ENCODE results near the gene GNAO1.
A peak's percentile ranks its signal among the peaks of the same experiment; 100 is the strongest.

GNAO1 gene

GRCh38 chr16:56312028-56312300, 120.7 kb downstream of the GNAO1 start:
- Mint-ChIP-seq H3K4me3 (no peak overlapping the region), H3K27ac (no peak overlapping the region), H3K27me3 (ENCODE audit: low read depth) (peaks cover 11% of the 10 kb centered on the region)

DNA sequence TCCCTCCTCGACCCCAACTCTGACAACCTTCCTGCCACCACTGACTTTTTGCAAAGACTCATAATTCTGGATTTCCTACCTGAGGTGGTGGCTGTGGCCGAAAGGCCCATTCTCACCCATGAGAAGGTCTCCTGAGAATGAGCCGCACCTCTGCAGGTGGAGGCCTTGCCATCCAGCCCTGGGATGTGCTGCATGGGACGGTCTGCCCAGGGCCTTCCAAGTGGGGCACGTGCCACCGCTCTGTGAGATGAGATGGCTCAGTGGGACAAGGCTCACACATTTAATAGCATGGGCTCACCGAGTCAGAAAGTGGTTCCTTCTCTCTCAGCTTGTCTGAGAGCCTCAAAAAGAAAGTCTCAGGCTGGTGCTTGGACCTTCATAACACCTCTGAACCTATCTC, 121.3 kb downstream of the GNAO1 start:
- TF ChIP-seq, protein P1, sequence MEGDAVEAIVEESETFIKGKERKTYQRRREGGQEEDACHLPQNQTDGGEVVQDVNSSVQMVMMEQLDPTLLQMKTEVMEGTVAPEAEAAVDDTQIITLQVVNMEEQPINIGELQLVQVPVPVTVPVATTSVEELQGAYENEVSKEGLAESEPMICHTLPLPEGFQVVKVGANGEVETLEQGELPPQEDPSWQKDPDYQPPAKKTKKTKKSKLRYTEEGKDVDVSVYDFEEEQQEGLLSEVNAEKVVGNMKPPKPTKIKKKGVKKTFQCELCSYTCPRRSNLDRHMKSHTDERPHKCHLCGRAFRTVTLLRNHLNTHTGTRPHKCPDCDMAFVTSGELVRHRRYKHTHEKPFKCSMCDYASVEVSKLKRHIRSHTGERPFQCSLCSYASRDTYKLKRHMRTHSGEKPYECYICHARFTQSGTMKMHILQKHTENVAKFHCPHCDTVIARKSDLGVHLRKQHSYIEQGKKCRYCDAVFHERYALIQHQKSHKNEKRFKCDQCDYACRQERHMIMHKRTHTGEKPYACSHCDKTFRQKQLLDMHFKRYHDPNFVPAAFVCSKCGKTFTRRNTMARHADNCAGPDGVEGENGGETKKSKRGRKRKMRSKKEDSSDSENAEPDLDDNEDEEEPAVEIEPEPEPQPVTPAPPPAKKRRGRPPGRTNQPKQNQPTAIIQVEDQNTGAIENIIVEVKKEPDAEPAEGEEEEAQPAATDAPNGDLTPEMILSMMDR (IDR thresholded peaks at IDR 0.05; ENCODE audit: unreplicated experiment in 3 of 3) = no peak
- Mint-ChIP-seq H3K27me3 (ENCODE audit: low read depth) (peaks cover 15% of the 10 kb centered on the region), H3K9me3 (no peaks in the 10 kb centered on the region), H3K4me3 (no peak overlapping the region), H3K4me1 (no peaks in the 10 kb centered on the region), H3K36me3 (ENCODE audit: low read depth) (no peaks in the 10 kb centered on the region), H3K27ac (no peak overlapping the region)

More at GRCh38 chr16:56312028-56312300, 120.7 kb downstream of the GNAO1 start:
- TF ChIP-seq, protein P1 (IDR thresholded peaks at IDR 0.05; ENCODE audit: unreplicated experiment in 3 of 3) = no peak
- Mint-ChIP-seq H3K36me3 (ENCODE audit: low read depth) (no peaks in the 10 kb centered on the region), H3K9me3 (no peaks in the 10 kb centered on the region), H3K4me1 (no peaks in the 10 kb centered on the region)

- no peaks in the 10 kb centered on the region for H3K9me3 Mint-ChIP-seq
- H3K4me3 Mint-ChIP-seq = no peak overlapping the region
- H3K27ac Mint-ChIP-seq = no peak overlapping the region
- H3K4me1 Mint-ChIP-seq = no peaks in the 10 kb centered on the region
- no peaks in the 10 kb centered on the region for H3K36me3 Mint-ChIP-seq (ENCODE audit: low read depth)
- peaks cover 17% of the 10 kb centered on the region for H3K27me3 Mint-ChIP-seq (ENCODE audit: low read depth)
- TF ChIP-seq, protein P1 (IDR thresholded peaks at IDR 0.05; ENCODE audit: unreplicated experiment in 3 of 3) = no peak
These were observed 123.1 kb downstream of the GNAO1 start for GRCh38 chr16:56314244-56314850.

DNA sequence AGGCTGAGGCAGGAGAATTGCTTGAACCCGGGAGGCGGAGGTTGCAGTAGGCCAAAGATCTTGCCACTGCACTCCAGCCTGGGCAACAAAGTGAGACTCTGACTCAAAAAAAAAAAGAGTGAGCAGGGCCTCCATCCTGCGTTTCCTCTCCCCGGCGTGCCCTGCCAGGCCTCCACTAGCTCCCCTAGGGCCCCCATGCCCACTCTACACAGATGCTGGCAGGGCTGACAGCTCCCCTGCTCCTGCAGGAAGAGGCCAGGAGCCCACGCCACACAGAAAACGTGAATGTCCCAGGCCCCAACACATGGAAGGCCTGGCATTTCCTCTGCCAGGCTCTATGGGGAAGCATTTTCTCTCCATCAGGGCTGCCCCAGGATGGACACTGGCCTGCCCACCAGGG, 124.7 kb downstream of the GNAO1 start:
- TF ChIP-seq, protein P1 (IDR thresholded peaks at IDR 0.05; ENCODE audit: unreplicated experiment in 3 of 3) = no peak
- Mint-ChIP-seq H3K4me1 (no peaks in the 10 kb centered on the region), H3K27ac (no peak overlapping the region), H3K9me3 (no peaks in the 10 kb centered on the region), H3K4me3 (no peak overlapping the region), H3K27me3 (ENCODE audit: low read depth) (peaks cover 20% of the 10 kb centered on the region), H3K36me3 (ENCODE audit: low read depth) (no peaks in the 10 kb centered on the region)

GRCh38 chr16:56316545-56316944, 125.3 kb downstream of the GNAO1 start:
- TF ChIP-seq, protein P1 (IDR thresholded peaks at IDR 0.05; ENCODE audit: unreplicated experiment in 3 of 3) = no peak
- Mint-ChIP-seq H3K4me1 (no peaks in the 10 kb centered on the region), H3K4me3 (no peak overlapping the region), H3K9me3 (no peaks in the 10 kb centered on the region), H3K27me3 (ENCODE audit: low read depth) (peaks cover 20% of the 10 kb centered on the region), H3K27ac (no peak overlapping the region), H3K36me3 (ENCODE audit: low read depth) (no peaks in the 10 kb centered on the region)

DNA sequence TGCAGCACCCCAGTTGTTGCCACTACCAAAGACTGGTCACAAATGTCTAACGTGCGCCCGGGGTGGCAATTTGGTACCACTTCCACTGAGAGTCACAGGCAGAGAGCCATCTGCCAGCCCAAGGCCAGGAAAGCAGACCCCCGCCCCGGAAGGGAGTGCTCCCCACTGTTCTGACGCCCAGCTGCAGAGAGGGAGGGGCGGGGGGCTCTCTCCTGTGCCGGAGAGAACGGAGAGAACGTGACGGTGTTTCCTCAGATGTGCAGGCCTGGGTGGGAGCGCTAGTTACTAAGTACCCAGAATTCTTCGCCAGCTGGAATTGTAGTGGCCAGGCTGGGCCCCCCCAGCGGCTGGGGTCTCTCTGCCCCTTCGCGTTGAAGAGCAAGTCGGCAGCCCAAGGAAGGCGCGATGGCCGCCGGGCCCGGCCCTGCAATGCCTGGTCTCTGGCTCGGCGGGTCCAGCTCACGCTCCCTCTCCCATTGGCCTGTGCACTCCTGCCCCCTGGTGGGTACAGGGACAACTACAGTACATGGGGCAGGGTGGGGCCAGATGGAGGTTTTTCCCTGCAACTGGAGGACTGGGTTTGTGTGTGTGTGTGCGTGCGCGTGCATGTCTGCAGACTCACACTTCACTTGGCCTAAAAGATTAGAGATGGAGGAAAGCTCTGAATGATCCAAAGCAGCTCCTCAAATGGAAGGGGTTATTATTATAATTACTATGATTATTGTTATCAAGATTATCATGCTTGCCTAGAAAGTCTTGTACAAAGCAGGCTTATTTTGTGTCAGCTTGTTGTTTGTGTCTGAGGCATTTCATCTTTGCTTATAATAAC, 126.9 kb downstream of the GNAO1 start:
- Mint-ChIP-seq H3K4me3 (peak overlapping the region; percentile 16 to 63 (median 56)), H3K4me1 (no peaks in the 10 kb centered on the region), H3K27ac (no peak overlapping the region), H3K36me3 (ENCODE audit: low read depth) (no peaks in the 10 kb centered on the region), H3K27me3 (ENCODE audit: low read depth) (peaks cover 20% of the 10 kb centered on the region), H3K9me3 (no peaks in the 10 kb centered on the region)
- TF ChIP-seq, protein P1 (IDR thresholded peaks at IDR 0.05; ENCODE audit: unreplicated experiment in 3 of 3) = peak; percentile 95 to 97 (median 96)
